SIG-M5 treated with dmso at 0.1 percent for 504 hours (cell line): ENCODE measurements around the gene MYH11.

ENCODE experiments used
- DNase-seq: peaks from one replicate; lab custom pipeline; 2025; ENCODE audit not compliant: unreplicated experiment; lab: John Stamatoyannopoulos, UW

The MYH11 gene

GRCh38 chr16:15856901-15857698, at the start of gene MYH11:
MYH11 (minus strand) TSS chr16:15857028; CDS start chr16:15838252, 18,776 bp downstream.
- no peak for DNase-seq

- DNase-seq, result no peak
These were observed 49.6 kb upstream of the MYH11 start for GRCh38 chr16:15906439-15906838.

DNA sequence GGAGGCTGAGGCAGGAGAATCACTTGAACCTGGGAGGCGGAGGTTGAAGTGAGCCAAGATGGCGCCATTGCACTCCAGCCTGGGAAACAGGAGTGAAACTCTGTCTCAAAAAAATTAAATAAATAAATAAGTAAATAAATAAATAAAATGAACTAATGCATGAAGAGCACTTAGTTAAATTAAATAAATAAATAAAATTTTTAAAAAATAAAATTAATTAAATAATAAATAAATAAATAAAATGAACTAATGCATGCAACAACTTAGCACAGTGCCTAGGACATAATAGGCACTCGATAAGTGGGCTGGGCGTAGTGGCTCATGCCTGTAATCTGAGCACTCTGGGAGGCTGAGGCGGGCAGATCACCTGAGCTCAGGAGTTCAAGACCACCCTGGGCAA, 47.1 kb upstream of the MYH11 start:
- DNase-seq, result no peak

- no peak for DNase-seq
These were observed 44.2 kb upstream of the MYH11 start for GRCh38 chr16:15900901-15901500.

- no peak for DNase-seq
These were observed 43.5 kb upstream of the MYH11 start for GRCh38 chr16:15900357-15900756.

- DNase-seq, result peak; percentile 26
These were observed 42.8 kb upstream of the MYH11 start for GRCh38 chr16:15899538-15900100.

DNA sequence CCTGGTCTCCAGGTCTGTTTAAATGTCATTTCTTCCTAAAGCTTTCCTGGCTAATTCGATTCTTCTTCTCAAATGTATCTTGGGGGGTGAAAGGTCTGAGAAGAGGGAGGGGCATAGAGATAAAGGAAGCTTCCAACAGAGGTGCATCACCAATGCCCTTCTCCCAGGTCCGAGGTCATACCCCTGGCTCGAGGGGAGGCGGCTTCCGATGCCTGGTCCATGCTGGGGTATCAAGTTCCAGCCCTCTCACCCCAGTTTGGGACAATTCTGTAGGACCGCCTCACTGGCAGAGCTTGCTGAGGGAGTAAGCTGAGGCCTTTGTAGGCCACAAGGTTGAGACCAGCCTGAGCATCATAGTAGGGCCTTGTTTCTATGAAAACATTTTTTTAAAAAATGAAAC, 41.8 kb upstream of the MYH11 start:
- DNase-seq, result no peak

GRCh38 chr16:15897834-15898254, 41.0 kb upstream of the MYH11 start:
- DNase-seq, result peak; percentile 30

- no peak for DNase-seq
These were observed 40.4 kb upstream of the MYH11 start for GRCh38 chr16:15897121-15897780.

GRCh38 chr16:15894571-15895374, 37.9 kb upstream of the MYH11 start:
- DNase-seq, result no peak

DNA sequence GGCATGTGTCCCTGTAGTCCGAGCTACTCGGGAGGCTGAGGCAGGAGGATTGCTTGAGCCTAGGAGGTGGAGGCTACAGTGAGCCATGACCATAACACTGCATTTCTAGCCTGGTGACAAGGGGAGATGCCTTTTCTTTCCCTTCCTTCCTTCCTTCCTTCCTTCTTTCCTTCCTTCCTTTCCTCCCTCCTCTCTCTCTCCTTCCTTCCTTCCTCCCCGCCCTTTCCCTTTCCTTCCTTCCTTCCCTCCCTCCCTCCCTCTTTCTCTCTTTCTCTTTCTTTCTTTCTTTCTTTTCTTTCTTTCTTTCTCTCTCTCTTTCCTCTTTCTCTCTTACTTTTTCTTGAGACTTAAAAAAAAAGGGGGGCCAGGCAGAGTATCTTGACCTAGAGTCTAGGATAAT, 34.7 kb upstream of the MYH11 start:
- DNase-seq, result no peak

DNA sequence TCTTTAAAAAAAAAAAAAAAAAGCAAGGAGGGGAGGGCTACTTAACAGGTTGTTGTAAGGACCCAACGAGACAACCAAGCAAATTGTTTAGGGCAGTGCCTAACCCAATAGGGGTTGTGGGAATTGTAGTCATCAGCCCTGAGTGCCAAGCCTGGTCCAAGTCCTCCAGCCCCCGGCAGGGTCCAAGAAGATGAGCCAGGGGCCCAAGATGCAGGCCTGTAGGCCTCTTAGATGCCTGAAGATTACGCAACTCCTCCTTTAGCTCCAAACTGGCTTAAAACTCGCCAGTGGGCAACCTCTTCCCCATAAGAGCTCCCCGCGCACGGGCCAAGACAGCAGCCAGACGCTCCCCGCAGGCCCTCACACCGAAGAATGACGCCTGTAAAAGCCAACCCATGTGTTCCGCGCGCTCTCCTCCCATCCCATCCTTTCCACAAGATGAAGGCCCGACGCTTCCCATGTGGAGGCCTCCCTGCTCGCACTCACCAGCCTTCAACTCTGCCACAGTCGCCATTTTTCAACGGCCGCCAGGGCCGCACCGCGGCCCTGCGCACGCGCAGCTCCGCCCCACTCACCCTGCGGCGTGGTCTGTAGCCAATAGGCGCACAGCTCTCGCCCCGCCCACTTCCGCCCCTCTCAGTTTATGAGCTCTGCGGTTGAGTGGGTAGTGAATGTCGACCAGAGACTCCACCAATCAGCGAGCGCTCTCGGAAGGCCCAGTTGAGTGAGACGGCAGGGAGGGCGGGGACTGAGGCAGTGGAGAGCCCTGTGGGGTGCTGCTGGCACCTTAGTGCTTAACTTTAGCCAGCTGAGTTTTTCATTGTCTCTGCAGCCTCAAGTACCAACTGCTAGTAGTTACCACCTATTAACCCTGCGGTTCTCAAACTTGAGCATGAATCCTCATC, 31.5 kb upstream of the MYH11 start, which contains the start of gene CEP20:
CEP20 (minus strand) TSS at position 532 of the 905 bp plus-strand sequence; CDS start at position 514, 18 bp downstream.
- peak; percentile 95 for DNase-seq

GRCh38 chr16:15887283-15887682, 30.5 kb upstream of the MYH11 start:
- no peak for DNase-seq

GRCh38 chr16:15886078-15886477, 29.2 kb upstream of the MYH11 start:
- DNase-seq, result no peak

DNA sequence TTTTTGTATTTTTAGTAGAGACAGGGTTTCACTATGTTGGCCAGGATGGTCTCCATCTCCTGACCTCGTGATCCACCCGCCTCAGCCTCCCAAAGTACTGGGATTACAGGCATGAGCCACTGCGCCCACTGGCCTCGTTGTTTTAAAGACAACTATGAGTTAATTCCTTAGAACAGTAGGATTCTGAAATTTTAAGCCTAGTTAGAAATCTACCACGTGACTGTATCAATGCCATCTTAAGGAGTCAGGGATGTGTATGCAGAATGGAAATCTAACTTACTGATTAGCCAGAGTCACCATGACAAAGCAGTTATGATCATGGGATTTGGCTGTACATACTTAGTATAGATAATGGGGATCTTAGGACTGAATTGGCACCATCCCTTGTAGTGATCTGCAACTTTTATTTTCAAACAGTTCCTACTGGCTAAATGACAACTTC, 28.8 kb upstream of the MYH11 start:
- DNase-seq, result no peak

- no peak for DNase-seq
These were observed 25.7 kb upstream of the MYH11 start for GRCh38 chr16:15882563-15882962.

DNA sequence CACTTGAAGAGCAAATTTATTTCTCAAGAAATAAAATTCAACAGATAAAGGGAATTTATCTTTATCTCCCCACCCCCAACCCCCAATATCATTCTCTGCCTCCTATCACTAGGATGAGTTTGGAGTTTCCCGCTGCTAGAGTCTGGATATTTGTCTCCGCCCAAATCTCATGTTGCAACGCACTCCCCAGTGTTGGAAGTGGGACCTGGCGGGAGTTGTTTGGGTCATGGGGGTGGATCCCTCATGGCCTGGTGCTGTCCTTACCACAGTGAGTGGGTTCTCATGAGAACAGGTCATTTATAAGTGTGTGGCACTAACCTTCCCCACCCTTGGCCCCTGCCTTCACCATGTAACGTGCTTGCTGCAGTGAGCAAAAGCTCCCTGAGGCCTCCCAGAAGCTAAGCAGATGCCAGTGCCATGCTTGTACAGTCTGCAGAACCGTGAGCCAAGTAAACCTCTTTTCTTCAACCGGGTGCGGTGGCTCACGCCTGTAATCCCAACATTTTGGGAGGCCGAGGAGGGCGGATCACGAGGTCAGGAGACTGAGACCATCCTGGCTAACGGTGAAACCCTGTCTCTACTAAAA, 25.1 kb upstream of the MYH11 start:
- no peak for DNase-seq

- DNase-seq, result no peak
These were observed 23.8 kb upstream of the MYH11 start for GRCh38 chr16:15880434-15881308.
